Skeletal muscle satellite cell (primary cell): ENCODE data around the gene DEPDC5.
A peak's percentile ranks its signal among the peaks of the same experiment; 100 is the strongest.
"Not testable (repeated sequence)": the region's sequence is repeated elsewhere in the genome, so short reads cannot be mapped to it uniquely, and the experiment has no call there.

ENCODE experiments used
- H3K27me3 ChIP-seq: 2 replicates; pipeline ENCODE4 v1.7.0; 2013; ENCODE audit warnings: low read length; ENCODE audit not compliant: control insufficient read depth, insufficient read depth
- H3K36me3 ChIP-seq: 2 replicates; pipeline ENCODE4 v1.7.0; 2013; ENCODE audit warnings: mild to moderate bottlenecking, control low read depth, low read length; ENCODE audit not compliant: insufficient read depth
- H3K4me1 ChIP-seq: 2 replicates; pipeline ENCODE4 v1.7.0; 2013; ENCODE audit warnings: low read length; ENCODE audit not compliant: control insufficient read depth, insufficient read depth
- H3K4me2 ChIP-seq: 2 replicates; pipeline ENCODE4 v1.7.0; 2013; ENCODE audit warnings: mild to moderate bottlenecking, low read length
- H3K4me3 ChIP-seq: 2 replicates; pipeline ENCODE4 v1.7.0; 2013; ENCODE audit warnings: low read length
- H3K9ac ChIP-seq: 2 replicates; pipeline ENCODE4 v1.7.0; 2013; ENCODE audit warnings: mild to moderate bottlenecking, low read depth, low read length, moderate library complexity
- H3K9me3 ChIP-seq: replicated peaks from 2 replicates; pipeline ENCODE4 v1.7.0; 2013; ENCODE audit warnings: mild to moderate bottlenecking, control low read depth, low read length

Gene DEPDC5

DNA sequence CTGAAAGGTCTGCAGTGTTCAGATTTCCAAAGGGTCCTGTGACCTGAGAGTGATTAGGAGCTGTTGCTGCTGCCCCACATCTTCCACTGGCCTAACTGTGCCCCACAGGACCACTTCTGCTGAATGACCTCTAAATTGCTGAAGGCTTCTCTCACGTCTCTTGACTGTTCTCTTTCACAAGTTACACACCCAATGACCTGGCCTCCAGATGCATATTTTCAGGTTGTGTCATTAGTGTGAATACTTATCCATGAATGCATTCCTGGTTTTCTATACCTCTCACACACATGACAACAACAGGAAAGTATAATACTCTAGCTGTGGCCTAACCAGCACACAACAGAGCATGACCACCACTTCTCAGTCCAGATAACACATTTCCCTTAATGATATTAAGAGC lies 19.3 kb upstream of the DEPDC5 start:
- peaks cover 14% of the 10 kb centered on the region for H3K4me1 ChIP-seq
- no peak overlapping the region for H3K4me3 ChIP-seq
- H3K9me3 ChIP-seq = no peaks in the 10 kb centered on the region
- H3K27me3 ChIP-seq = no peaks in the 10 kb centered on the region
- H3K9ac ChIP-seq = no peak overlapping the region
- H3K36me3 ChIP-seq = peaks cover 40% of the 10 kb centered on the region
- peak overlapping the region; percentile 27 for H3K4me2 ChIP-seq

DNA sequence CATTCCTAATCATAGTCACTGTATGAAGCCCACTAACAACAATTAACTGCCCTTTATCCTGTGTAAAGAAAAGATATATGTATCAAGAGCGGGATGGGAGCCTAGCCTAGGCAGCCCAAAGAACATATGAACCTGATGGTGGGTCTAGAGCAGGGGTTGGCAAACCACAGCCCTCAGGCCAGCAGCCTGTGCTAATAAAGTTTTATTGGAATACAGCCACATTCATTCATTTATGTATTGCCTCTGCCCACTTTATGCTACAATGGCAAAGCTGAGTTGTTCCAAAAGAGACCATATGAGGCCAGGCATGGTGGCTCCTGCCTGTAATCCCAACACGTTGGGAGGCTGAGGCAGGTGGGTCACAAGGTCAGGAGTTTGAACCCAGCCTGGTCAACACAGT lies 17.4 kb upstream of the DEPDC5 start:
- Histone ChIP-seq H3K9ac (no peak overlapping the region), H3K36me3 (peaks cover 44% of the 10 kb centered on the region), H3K4me1 (peaks cover 11% of the 10 kb centered on the region), H3K27me3 (no peaks in the 10 kb centered on the region), H3K9me3 (no peaks in the 10 kb centered on the region), H3K4me2 (no peak overlapping the region), H3K4me3 (no peak overlapping the region)

DNA sequence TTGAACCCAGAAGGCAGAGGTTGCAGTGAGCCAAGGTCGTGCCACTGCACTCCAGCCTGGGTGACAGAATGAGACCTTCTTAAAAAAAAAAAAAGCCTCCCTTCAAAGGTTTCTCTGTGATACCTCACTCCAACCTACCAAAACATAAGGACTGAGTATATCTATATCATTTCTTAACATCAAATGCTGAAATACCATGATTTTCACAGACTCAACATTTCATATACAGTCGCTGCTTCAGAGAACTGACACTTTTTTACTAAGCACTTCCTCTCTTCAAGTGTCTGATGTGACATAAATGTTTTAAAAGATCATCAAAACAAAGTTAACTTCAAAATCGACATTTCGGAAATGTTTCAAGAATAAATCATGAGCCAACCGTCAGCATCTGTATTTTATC lies 15.9 kb upstream of the DEPDC5 start:
- Histone ChIP-seq H3K9me3 (no peaks in the 10 kb centered on the region), H3K4me1 (peaks cover 11% of the 10 kb centered on the region), H3K27me3 (no peaks in the 10 kb centered on the region), H3K4me2 (no peak overlapping the region), H3K9ac (no peak overlapping the region), H3K36me3 (peaks cover 34% of the 10 kb centered on the region), H3K4me3 (no peak overlapping the region)

DNA sequence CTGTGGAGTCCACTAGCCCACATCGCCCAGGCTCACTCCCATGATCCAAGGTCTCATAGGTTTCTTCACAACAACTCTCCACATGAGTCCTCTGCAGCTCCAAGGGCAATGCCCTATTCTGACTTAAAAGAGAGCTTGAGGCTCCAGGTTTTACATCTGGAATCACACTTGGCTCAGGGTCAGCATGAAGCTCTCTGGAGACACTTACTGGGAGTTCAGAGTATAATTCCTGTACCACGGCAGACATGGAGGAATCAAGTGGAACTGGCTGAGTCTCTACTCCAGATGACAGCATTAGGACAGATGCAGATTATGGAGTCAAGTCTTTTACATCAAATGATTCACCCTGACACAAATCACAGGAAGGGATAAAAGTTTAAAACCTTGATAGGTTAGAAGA lies 15.3 kb upstream of the DEPDC5 start:
- Histone ChIP-seq H3K4me1 (peaks cover 11% of the 10 kb centered on the region), H3K9me3 (no peaks in the 10 kb centered on the region), H3K27me3 (no peaks in the 10 kb centered on the region), H3K36me3 (peaks cover 30% of the 10 kb centered on the region), H3K4me2 (no peak overlapping the region), H3K9ac (no peak overlapping the region), H3K4me3 (no peak overlapping the region)

DNA sequence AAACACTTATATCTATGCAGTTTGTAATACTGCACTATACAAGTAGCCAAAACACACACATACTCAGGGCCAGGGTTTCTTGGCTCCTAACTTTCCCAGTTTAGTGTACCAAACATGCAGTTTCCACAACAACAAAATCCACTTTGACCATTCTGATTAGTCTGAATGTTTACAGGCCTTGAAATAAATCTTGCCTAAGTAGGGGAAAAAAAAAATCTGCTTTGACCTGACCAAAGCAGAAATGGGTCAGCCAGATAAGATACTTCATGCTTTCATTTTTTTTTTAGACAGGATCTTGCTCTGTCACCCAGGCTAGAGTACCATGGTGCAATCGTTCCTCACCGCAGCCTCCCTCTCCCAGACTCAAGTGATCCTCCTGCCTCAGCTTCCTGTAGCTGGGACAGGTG lies 14.0 kb upstream of the DEPDC5 start:
- Histone ChIP-seq H3K9me3 (no peaks in the 10 kb centered on the region), H3K27me3 (no peaks in the 10 kb centered on the region), H3K4me2 (no peak overlapping the region), H3K9ac (no peak overlapping the region), H3K36me3 (peaks cover 30% of the 10 kb centered on the region), H3K4me1 (peaks cover 2% of the 10 kb centered on the region), H3K4me3 (no peak overlapping the region)

DNA sequence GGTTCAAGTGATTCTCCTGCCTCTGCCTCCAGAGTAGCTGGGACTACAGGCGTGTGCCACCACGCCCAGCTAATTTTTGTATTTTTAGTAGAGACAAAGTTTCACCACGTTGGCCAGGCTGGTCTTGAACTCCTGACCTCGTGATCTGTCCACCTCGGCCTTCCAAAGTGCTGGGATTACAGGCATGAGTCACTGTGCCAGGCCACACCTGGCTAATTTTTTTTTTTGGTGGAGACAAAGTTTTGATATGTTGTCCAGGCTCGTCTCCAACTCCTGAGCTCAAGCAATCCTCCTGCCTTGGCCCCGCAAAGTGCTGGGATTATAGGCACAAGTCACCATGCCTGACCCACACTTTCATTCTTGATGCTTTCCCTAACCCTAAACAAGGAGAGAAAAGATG lies 13.5 kb upstream of the DEPDC5 start:
- H3K4me3 ChIP-seq, H3K9ac ChIP-seq, H3K27me3 ChIP-seq, H3K4me2 ChIP-seq, H3K9me3 ChIP-seq, H3K4me1 ChIP-seq: not testable (repeated sequence)
- H3K36me3 ChIP-seq = peaks cover 32% of the 10 kb centered on the region

DNA sequence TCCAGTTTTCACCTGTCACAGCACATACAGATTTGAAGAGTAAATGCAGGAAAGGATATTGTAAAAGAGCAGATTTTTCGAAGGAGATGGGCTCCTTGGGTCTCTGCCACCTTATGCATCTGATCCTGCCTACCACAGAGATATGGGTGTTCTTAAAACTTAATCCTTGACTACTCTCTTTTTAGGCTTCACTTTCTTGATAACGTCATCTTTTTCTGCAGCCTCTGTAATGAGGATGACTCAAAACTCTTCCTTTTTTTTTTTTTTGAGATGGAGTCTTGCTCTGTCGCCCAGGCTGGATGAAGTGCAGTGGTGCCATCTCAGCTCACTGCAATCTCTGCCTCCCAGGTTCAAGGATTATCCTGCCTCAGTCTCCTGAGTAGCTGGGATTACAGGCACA lies 11.7 kb upstream of the DEPDC5 start:
- Histone ChIP-seq H3K36me3 (peaks cover 31% of the 10 kb centered on the region), H3K4me3 (no peak overlapping the region), H3K27me3 (no peaks in the 10 kb centered on the region), H3K9ac (no peak overlapping the region), H3K4me2 (no peak overlapping the region), H3K9me3 (no peaks in the 10 kb centered on the region), H3K4me1 (no peaks in the 10 kb centered on the region)

DNA sequence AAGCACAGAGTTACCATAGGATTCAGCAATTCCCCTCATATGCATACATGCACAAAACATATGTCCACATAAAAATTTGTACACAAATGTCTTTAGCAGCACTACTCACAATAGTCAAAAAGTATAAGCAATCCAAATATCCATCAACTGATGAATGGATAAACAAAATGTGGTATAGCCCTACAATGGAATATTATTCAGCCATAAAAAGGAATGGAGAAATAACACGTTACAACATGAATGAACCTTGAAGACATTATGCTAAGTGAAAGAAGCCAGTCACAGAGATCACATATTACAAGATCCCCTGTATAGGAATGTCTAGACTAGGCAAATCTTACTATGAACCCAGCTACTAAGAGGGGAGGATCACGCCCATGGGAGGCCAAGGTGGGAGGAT lies 11.1 kb upstream of the DEPDC5 start:
- peaks cover 36% of the 10 kb centered on the region for H3K36me3 ChIP-seq
- H3K9ac ChIP-seq = no peak overlapping the region
- H3K9me3 ChIP-seq = no peaks in the 10 kb centered on the region
- no peaks in the 10 kb centered on the region for H3K27me3 ChIP-seq
- no peaks in the 10 kb centered on the region for H3K4me1 ChIP-seq
- H3K4me2 ChIP-seq = no peak overlapping the region
- no peak overlapping the region for H3K4me3 ChIP-seq

DNA sequence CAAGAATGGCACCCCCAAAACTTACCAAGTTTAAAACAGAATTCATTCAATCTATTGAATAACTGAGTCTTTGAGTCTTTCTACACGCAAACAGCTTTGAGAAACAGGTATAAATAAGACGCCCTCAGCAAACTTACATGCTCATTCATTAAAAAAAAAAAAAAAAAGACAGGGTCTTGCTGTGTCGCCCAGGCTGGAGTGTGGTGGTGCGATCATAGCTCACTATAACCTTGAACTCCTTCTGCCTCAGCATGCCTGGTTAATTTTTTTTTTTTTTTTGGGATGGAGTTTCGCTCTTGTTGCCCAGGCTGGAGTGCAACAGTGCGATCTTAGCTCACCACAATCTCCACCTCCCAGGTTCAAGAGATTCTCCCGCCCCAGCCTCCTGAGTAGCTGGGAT lies 9.9 kb upstream of the DEPDC5 start:
- Histone ChIP-seq H3K4me2 (no peak overlapping the region), H3K4me3 (no peak overlapping the region), H3K9me3 (no peaks in the 10 kb centered on the region), H3K9ac (no peak overlapping the region), H3K4me1 (peaks cover 5% of the 10 kb centered on the region), H3K36me3 (peaks cover 28% of the 10 kb centered on the region), H3K27me3 (no peaks in the 10 kb centered on the region)

DNA sequence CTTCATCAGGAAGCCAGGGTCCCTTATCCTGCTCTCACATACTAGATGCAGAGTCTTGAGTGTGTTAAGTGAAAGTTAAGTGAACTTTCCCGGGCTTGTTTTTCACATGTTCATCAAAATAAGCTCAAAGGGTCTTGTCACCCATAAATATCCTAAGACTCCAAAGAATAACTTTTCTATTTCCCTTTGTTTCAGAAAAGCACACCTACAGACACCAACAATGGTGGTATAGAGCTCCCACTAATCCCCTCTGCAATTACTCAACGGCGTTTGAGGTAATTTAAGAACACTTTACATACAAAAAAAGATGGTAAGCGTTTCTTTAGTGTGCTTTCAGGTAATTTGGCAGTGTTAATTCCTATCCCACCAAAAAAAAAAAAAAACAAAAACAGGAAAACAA lies 6.4 kb upstream of the DEPDC5 start:
- Histone ChIP-seq H3K9me3 (no peaks in the 10 kb centered on the region), H3K9ac (no peak overlapping the region), H3K4me1 (peaks cover 12% of the 10 kb centered on the region), H3K4me2 (peak overlapping the region; percentile 93), H3K36me3 (peaks cover 18% of the 10 kb centered on the region), H3K4me3 (no peak overlapping the region), H3K27me3 (no peaks in the 10 kb centered on the region)

DNA sequence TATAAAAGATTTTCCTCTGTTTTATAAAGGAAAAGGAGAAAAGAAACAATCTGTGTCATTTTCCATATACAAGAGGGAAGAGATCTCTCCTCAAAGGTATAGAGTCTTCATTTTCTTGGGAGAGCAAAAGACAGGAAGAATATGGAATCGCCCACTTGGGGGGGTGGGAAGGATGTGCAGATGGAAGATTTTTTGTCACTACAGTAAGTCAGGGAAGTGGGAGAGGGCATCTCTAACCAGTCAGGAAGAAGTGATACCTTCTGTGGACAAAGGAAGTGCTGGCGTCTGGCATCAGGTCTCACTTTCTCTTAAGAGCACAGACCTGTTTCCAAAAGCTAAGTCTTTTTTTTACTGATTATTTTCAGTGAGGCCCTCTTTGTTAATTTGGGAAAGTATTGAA lies 5.3 kb upstream of the DEPDC5 start:
- peak overlapping the region; percentile 93 for H3K4me2 ChIP-seq
- peak overlapping the region; percentile 79 for H3K4me3 ChIP-seq
- peaks cover 18% of the 10 kb centered on the region for H3K36me3 ChIP-seq
- H3K9me3 ChIP-seq = no peaks in the 10 kb centered on the region
- peaks cover 22% of the 10 kb centered on the region for H3K4me1 ChIP-seq
- no peaks in the 10 kb centered on the region for H3K27me3 ChIP-seq
- H3K9ac ChIP-seq = peak overlapping the region; percentile 98

DNA sequence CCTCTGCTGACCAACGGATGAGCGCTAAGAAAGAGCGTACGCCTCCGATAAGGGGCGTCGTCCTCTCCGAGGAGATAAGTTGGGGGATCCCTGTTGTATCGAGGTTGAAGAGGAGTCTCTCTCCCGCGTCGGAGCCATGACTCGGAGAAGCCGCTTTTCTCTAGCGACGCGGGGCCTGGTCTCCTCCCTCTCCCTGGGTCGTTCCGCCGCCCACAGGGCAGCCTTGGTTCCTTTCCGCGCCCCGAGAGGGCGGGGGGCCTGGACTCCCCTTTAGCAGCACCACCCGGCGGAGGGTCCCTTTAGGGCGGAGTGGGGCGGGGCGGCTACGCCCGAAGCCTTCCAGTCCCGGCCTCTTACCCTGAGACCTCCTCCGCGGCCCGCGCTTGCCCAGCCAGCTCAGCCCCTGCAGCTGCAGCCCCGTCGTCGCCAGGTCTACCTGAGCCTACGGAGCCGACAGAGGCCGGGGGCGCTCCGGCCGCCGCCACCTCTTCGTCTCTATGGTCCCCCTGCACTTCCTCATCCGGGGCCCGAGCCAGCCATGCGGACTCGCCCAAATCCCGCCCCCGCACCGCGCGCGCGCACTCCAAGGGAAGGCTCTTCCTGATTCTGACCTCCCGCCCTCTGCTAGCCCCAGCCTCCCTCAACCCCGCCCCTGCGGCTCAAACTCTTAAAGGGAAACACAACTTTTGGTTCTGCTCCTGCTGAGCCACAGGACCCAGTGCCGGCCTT lies 4.0 kb upstream of the DEPDC5 start, which contains the start of gene PRR14L:
Gene PRR14L, minus strand, starts transcription at position 497 of the 729 bp plus-strand sequence. CDS start 11,272 bp downstream, outside the sequence.
- no peaks in the 10 kb centered on the region for H3K27me3 ChIP-seq
- H3K9ac ChIP-seq = peak within 1 kb of the TSS; percentile 98

More for the DNA sequence above, 4.0 kb upstream of the DEPDC5 start, which contains the start of gene PRR14L:
- peak within 1 kb of the TSS; percentile 79 for H3K4me3 ChIP-seq
- peaks cover 13% of the 10 kb centered on the region for H3K36me3 ChIP-seq
- no peaks in the 10 kb centered on the region for H3K9me3 ChIP-seq
- peak within 1 kb of the TSS; percentile 93 for H3K4me2 ChIP-seq
- peaks cover 30% of the 10 kb centered on the region for H3K4me1 ChIP-seq
